Measurements from ENCODE around the gene MTMR3.

MTMR3 gene

GRCh38 chr22:29872144-29872893, 10.7 kb upstream of the MTMR3 start:
- TF ChIP-seq, protein P1, sequence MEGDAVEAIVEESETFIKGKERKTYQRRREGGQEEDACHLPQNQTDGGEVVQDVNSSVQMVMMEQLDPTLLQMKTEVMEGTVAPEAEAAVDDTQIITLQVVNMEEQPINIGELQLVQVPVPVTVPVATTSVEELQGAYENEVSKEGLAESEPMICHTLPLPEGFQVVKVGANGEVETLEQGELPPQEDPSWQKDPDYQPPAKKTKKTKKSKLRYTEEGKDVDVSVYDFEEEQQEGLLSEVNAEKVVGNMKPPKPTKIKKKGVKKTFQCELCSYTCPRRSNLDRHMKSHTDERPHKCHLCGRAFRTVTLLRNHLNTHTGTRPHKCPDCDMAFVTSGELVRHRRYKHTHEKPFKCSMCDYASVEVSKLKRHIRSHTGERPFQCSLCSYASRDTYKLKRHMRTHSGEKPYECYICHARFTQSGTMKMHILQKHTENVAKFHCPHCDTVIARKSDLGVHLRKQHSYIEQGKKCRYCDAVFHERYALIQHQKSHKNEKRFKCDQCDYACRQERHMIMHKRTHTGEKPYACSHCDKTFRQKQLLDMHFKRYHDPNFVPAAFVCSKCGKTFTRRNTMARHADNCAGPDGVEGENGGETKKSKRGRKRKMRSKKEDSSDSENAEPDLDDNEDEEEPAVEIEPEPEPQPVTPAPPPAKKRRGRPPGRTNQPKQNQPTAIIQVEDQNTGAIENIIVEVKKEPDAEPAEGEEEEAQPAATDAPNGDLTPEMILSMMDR (IDR thresholded peaks at IDR 0.05; ENCODE audit: low read depth, low read length, missing control alignments), result no peak
- in situ Hi-C loops (cut with HindIII; ENCODE audit: low pct_ligation_motif_present, low sequenced_read_pairs), result no loop called here
- DNase-seq, result no peak
- Histone ChIP-seq H3K27ac (no peak overlapping the region), H3K36me3 (replicated peaks) (no peaks in the 10 kb centered on the region), H3K27me3 (replicated peaks) (no peaks in the 10 kb centered on the region), H3K4me3 (ENCODE audit: low read depth, low read length) (no peak overlapping the region)

- Histone ChIP-seq H3K4me3 (ENCODE audit: low read depth, low read length) (no peak overlapping the region), H3K27me3 (replicated peaks) (no peaks in the 10 kb centered on the region), H3K27ac (no peak overlapping the region), H3K36me3 (replicated peaks) (no peaks in the 10 kb centered on the region)
- TF ChIP-seq, protein P1 (IDR thresholded peaks at IDR 0.05; ENCODE audit: low read depth, low read length, missing control alignments), result no peak
- in situ Hi-C loops (cut with HindIII; ENCODE audit: low pct_ligation_motif_present, low sequenced_read_pairs), result no loop called here
- no peak for DNase-seq
Measured at GRCh38 chr22:29872989-29873388, 10.0 kb upstream of the MTMR3 start.

- TF ChIP-seq, protein P1 (IDR thresholded peaks at IDR 0.05; ENCODE audit: low read depth, low read length, missing control alignments), result no peak
- H3K4me3 ChIP-seq (ENCODE audit: low read depth, low read length), result no peak overlapping the region
- H3K36me3 ChIP-seq (replicated peaks), result no peaks in the 10 kb centered on the region
- DNase-seq, result no peak
- no peaks in the 10 kb centered on the region for H3K27me3 ChIP-seq (replicated peaks)
- in situ Hi-C loops (cut with HindIII; ENCODE audit: low pct_ligation_motif_present, low sequenced_read_pairs), result no loop called here
- no peak overlapping the region for H3K27ac ChIP-seq
Measured at GRCh38 chr22:29873943-29874342, 9.0 kb upstream of the MTMR3 start.

- TF ChIP-seq, protein P1 (IDR thresholded peaks at IDR 0.05; ENCODE audit: low read depth, low read length, missing control alignments), result no peak
- in situ Hi-C loops (cut with HindIII; ENCODE audit: low pct_ligation_motif_present, low sequenced_read_pairs), result no loop called here
- Histone ChIP-seq H3K27me3 (replicated peaks) (no peaks in the 10 kb centered on the region), H3K4me3 (ENCODE audit: low read depth, low read length) (no peak overlapping the region), H3K27ac (no peak overlapping the region), H3K36me3 (replicated peaks) (no peaks in the 10 kb centered on the region)
- peak; percentile 73 for DNase-seq
Measured at GRCh38 chr22:29877620-29878019, 5.4 kb upstream of the MTMR3 start.

GRCh38 chr22:29879753-29880152, 3.2 kb upstream of the MTMR3 start:
- H3K27me3 ChIP-seq (replicated peaks), result no peaks in the 10 kb centered on the region
- DNase-seq, result no peak
- TF ChIP-seq, protein P1 (IDR thresholded peaks at IDR 0.05; ENCODE audit: low read depth, low read length, missing control alignments), result no peak
- H3K27ac ChIP-seq, result no peak overlapping the region
- no peak overlapping the region for H3K4me3 ChIP-seq (ENCODE audit: low read depth, low read length)
- in situ Hi-C loops (cut with HindIII; ENCODE audit: low pct_ligation_motif_present, low sequenced_read_pairs), result no loop called here
- no peaks in the 10 kb centered on the region for H3K36me3 ChIP-seq (replicated peaks)

- H3K27ac ChIP-seq, result no peak overlapping the region
- H3K27me3 ChIP-seq (replicated peaks), result no peaks in the 10 kb centered on the region
- in situ Hi-C loops (cut with HindIII; ENCODE audit: low pct_ligation_motif_present, low sequenced_read_pairs), result no loop called here
- TF ChIP-seq, protein P1 (IDR thresholded peaks at IDR 0.05; ENCODE audit: low read depth, low read length, missing control alignments), result no peak
- no peaks in the 10 kb centered on the region for H3K36me3 ChIP-seq (replicated peaks)
- H3K4me3 ChIP-seq (ENCODE audit: low read depth, low read length), result peak overlapping the region; percentile 26
- DNase-seq, result no peak
Measured at GRCh38 chr22:29882716-29883044, 294 bp upstream of the MTMR3 start.
